ENCODE data around the gene NYNRIN. TPM values are rescaled to one million over a fixed set of nuclear protein-coding genes. Genes with fewer than 3 reads are reported as not detected.

Gene NYNRIN
- total and polyA plus RNA-seq, 2 of the 8 experiments (the other 6 are each of a cell fraction or from before 2014, with no cell fraction given): 15.2 to 18.3 TPM

GRCh38 chr14:24378981-24379906 lies 19.6 kb upstream of the NYNRIN start:
- H3K4me2 ChIP-seq (ENCODE audit: insufficient read depth in 1 of 2, low read depth in 2 of 2, low read length in 2 of 2): no peak overlapping the region
- no peak overlapping the region for H3K9ac ChIP-seq (replicated peaks in 1 of 4; ENCODE audit: extremely low read depth in 1 of 4, low read depth in 3 of 4, low read length in 3 of 4)
- no peak overlapping the region for H2AK5ac ChIP-seq (ENCODE audit: low read depth, low read length)
- FAIRE-seq (no peak), DNase-seq (ENCODE audit: low read depth in 1 of 2, low spot score in 2 of 2) (no peak)
- no peak overlapping the region for H3K14ac ChIP-seq (ENCODE audit: insufficient read length)
- no peak overlapping the region for H3K18ac ChIP-seq (ENCODE audit: extremely low read depth, low read length)
- no peaks in the 10 kb centered on the region for H3K79me2 ChIP-seq (ENCODE audit: control insufficient read depth in 1 of 2, insufficient read depth in 2 of 2, low read length in 2 of 2)
- no peaks in the 10 kb centered on the region; a peak in 1 of 8 replicates for H3K36me3 ChIP-seq (ENCODE audit: control insufficient read depth in 2 of 4, insufficient read depth in 4 of 4, low read length in 3 of 4)
- H2BK15ac ChIP-seq (ENCODE audit: low read length): no peak overlapping the region
- no peak overlapping the region for H2BK12ac ChIP-seq (ENCODE audit: low read depth, low read length)
- H3K4ac ChIP-seq (replicated peaks; ENCODE audit: insufficient read length, low read depth, low read length): no peak overlapping the region
- H4K8ac ChIP-seq (ENCODE audit: extremely low read depth, insufficient read depth, low read length): no peak overlapping the region; the same call in 1 of the 2 replicates
- no peak overlapping the region for H2BK20ac ChIP-seq (ENCODE audit: low read length)
- no peaks in the 10 kb centered on the region for H3K79me1 ChIP-seq (ENCODE audit: low read depth, low read length)
- no peak overlapping the region for H3K56ac ChIP-seq (replicated peaks; ENCODE audit: insufficient read length, low read depth, low read length)
- H3K23me2 ChIP-seq (ENCODE audit: low read depth, low read length): peaks cover 7% of the 10 kb centered on the region; the same call in 1 of the 2 replicates
- POLR2A ChIA-PET (ENCODE audit: partially characterized antibody): interaction anchor here (0.9 to 4.7 kb wide), 12 partner anchors 7 to 95 kb away, joined by 3 to 27 read pairs (median 4); partner anchors contain the start of genes ADCY4, KHNYN, NFATC4 and SDR39U1
- CTCF ChIA-PET (ENCODE audit: partially characterized antibody): interaction anchor here (0.8 to 16.4 kb wide), 14 partner anchors 9 to 57 kb away, joined by 3 to 207 read pairs (median 9); partner anchors contain the start of genes ADCY4, CBLN3, KHNYN and RIPK3
- no peak overlapping the region for H2BK120ac ChIP-seq (replicated peaks; ENCODE audit: low read depth, low read length)
- WGBS, 2 experiments (ENCODE audit: extremely low coverage in 1 of 2, insufficient coverage in 1 of 2, insufficient read length in 1 of 2, insufficient replicate concordance in 2 of 2, low coverage in 1 of 2, low lambda C conversion rate in 2 of 2, missing lambda C conversion rate in 1 of 2): 86% methylated on average over 6 of the region's 7 CpGs; no CpG with 5 or more reads in 1 of the 2 experiments
- no peak overlapping the region for H3K23ac ChIP-seq (ENCODE audit: insufficient read length)
- H2BK5ac ChIP-seq (ENCODE audit: low read depth, low read length): no peak overlapping the region
- no peak overlapping the region for H4K5ac ChIP-seq (ENCODE audit: insufficient read length, low read depth, low read length)
- no peak overlapping the region for H3K27ac ChIP-seq (ENCODE audit: low read depth, low read length)
- no peak overlapping the region for H3K4me3 ChIP-seq (ENCODE audit: extremely low read depth in 1 of 4, insufficient read depth in 2 of 4, low read depth in 3 of 4, low read length in 4 of 4)
- H4K20me1 ChIP-seq (replicated peaks in 1 of 2; ENCODE audit: control insufficient read depth in 1 of 2, insufficient read depth in 2 of 2, low read length in 2 of 2): no peaks in the 10 kb centered on the region
- no peak overlapping the region for H4K91ac ChIP-seq (replicated peaks; ENCODE audit: insufficient read length, low read length)
- H3K9me3 ChIP-seq (ENCODE audit: insufficient read depth in 2 of 2, low read depth in 1 of 2, low read length in 1 of 2): no peaks in the 10 kb centered on the region
- H3K27me3 ChIP-seq (replicated peaks in 1 of 4; ENCODE audit: control insufficient read depth in 3 of 4, extremely low read depth in 1 of 4, insufficient read depth in 3 of 4, low read length in 3 of 4): no peaks in the 10 kb centered on the region
- H3K4me1 ChIP-seq (replicated peaks in 1 of 4; ENCODE audit: control insufficient read depth in 3 of 4, insufficient read depth in 4 of 4, low read length in 3 of 4): peaks cover 11 to 25% (median 13%) of the 10 kb centered on the region in 4 experiments
- no peak overlapping the region for H2AFZ ChIP-seq (ENCODE audit: low read length)
- TF ChIP-seq, protein P1, sequence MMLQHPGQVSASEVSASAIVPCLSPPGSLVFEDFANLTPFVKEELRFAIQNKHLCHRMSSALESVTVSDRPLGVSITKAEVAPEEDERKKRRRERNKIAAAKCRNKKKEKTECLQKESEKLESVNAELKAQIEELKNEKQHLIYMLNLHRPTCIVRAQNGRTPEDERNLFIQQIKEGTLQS (IDR thresholded peaks at IDR 0.05; ENCODE audit: insufficient read depth, low read depth, low read length): no peak
- TF ChIP-seq RBBP5 (IDR thresholded peaks at IDR 0.05; ENCODE audit: borderline replicate concordance, low read depth, low read length) (no peak), CBX8 (IDR thresholded peaks at IDR 0.05; ENCODE audit: borderline replicate concordance, low read depth, low read length) (no peak), RAD21 (IDR thresholded peaks at IDR 0.05 in 1 of 2, conservative IDR thresholded peaks at IDR 0.05 in 1 of 2; ENCODE audit: low read depth in 2 of 2, low read length in 2 of 2) (no peak), SIX5 (IDR thresholded peaks at IDR 0.05; ENCODE audit: low read depth, low read length) (no peak), BRCA1 (IDR thresholded peaks at IDR 0.05; ENCODE audit: low read depth, low read length) (no peak), CREB1 (IDR thresholded peaks at IDR 0.05) (no peak), BACH1 (IDR thresholded peaks at IDR 0.05; ENCODE audit: low read length) (no peak), NANOG (IDR thresholded peaks at IDR 0.05; ENCODE audit: insufficient read depth, low read depth, low read length, poor library complexity, severe bottlenecking) (no peak)

Measured in H1 (cell line).